GM10266 (cell line): ENCODE data around the gene C5orf15.
"Not testable (repeated sequence)": the region's sequence is repeated elsewhere in the genome, so short reads cannot be mapped to it uniquely, and the experiment has no call there.

Experiments used
- DNase-seq: peaks from one replicate; pipeline ENCODE4 v3.0.0; 2012; ENCODE audit errors: extremely low spot score
- TF ChIP-seq, protein P1 (sequence below): IDR thresholded peaks from 2 replicates; pipeline ENCODE4 v1.5.1; 2012; ENCODE audit warnings: mild to moderate bottlenecking, low read depth; ENCODE audit not compliant: control insufficient read depth, insufficient read depth; ENCODE audit errors: missing control alignments

Gene C5orf15

DNA sequence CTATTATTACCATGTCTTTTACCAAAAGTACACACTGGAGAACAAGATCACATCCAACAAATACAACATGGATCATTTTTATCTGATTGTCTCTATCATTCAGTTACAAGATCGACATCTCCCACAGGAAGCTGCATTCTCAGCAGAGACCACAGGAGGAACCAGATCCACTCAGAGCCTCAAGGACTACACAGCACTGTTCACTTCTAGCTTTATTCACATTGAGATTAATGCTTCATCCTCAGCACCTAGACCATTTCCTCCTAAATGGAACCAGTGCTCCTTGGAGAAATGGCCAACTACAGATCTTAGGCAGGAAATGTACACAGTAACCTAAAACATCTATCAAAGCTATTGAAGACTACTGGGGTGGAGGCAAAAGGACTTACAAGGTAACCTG lies 13.3 kb upstream of the C5orf15 start:
- no peak for DNase-seq
- TF ChIP-seq, protein P1, sequence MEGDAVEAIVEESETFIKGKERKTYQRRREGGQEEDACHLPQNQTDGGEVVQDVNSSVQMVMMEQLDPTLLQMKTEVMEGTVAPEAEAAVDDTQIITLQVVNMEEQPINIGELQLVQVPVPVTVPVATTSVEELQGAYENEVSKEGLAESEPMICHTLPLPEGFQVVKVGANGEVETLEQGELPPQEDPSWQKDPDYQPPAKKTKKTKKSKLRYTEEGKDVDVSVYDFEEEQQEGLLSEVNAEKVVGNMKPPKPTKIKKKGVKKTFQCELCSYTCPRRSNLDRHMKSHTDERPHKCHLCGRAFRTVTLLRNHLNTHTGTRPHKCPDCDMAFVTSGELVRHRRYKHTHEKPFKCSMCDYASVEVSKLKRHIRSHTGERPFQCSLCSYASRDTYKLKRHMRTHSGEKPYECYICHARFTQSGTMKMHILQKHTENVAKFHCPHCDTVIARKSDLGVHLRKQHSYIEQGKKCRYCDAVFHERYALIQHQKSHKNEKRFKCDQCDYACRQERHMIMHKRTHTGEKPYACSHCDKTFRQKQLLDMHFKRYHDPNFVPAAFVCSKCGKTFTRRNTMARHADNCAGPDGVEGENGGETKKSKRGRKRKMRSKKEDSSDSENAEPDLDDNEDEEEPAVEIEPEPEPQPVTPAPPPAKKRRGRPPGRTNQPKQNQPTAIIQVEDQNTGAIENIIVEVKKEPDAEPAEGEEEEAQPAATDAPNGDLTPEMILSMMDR, result no peak

DNA sequence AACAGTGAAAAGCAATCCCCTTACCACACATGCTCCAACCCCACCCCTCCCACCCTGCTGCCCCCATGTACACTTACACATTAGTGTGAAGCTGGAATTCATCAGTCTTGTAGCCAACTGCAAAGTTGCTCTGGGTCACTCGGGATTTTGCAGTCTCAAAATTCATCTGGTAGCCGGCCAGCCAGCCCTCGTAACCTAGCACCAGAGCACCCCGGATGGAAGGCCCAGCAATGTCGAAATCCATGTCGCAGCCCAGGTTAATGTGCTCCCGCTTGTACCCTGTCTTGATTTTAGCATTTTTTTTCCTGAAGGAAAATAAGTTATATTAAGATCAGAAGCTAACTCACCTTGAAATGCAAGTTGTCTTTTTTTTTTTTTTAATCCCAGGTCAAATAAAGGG lies 12.2 kb upstream of the C5orf15 start:
- DNase-seq, result no peak
- TF ChIP-seq, protein P1, result no peak

DNA sequence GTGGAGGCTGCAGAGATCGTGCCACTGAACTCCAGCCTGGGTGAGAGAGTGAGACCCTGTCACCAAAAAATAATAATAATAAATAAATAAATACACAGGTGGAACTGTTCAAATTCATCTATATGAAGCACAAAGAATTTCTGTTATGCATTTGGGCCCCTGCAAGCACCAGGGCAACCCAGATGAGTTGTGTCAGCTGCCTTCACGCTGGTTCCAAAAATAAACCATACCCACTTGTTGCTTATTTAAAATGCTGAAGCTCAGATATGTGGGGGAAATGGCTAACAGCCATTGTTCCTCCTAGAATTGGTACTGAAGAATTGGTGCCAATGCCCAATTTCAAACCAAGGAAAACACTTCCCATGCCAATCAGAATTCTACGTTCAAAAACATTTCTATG lies 10.5 kb upstream of the C5orf15 start:
- no peak for DNase-seq
- TF ChIP-seq, protein P1, result no peak

DNA sequence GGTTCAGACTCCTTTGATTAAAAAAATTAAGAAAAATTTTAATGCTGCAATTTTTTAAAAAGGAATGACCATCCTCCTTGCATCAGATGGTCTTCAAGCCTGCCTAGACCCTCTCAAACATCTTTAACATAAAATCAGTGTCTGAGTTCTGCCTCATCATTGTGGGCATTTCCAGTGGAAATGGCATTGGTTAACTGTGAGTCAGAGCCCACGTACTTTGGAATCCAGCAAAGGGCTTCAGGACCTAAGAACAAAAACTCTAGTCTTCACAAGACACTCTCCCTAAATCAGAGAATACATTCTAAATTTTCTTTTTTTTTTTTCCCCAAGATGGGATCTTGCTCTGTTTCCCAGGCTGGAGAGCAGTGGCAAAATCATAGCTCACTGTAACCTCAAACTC lies 9.4 kb upstream of the C5orf15 start:
- no peak for DNase-seq
- TF ChIP-seq, protein P1, result no peak

GRCh38 chr5:133977161-133977787 lies 8.8 kb upstream of the C5orf15 start:
- DNase-seq, result no peak
- TF ChIP-seq, protein P1, result no peak

DNA sequence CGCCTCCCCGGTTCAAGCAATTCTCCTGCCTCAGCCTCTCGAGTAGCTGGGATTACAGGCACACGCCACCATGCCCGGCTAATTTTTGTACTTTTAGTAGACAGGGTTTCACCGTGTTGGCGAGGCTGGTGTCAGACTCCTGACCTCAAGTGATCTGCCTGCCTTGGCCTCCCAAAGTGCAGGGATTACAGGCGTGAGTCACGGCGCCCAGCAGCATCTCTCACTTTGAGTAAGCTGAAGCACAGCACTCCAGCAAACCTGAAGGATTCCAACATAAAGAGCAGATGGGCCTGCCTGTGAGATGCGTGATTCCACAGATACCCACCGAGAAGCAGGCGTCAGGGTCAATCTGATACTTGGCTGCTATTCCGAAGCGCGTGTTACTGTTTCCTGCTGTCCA lies 7.1 kb upstream of the C5orf15 start:
- not testable (repeated sequence) for DNase-seq

- TF ChIP-seq, protein P1, result no peak
- no peak for DNase-seq
Observed at GRCh38 chr5:133974142-133974541, 5.7 kb upstream of the C5orf15 start.
